ENCODE data around the gene SLC16A3.

Gene SLC16A3

DNA sequence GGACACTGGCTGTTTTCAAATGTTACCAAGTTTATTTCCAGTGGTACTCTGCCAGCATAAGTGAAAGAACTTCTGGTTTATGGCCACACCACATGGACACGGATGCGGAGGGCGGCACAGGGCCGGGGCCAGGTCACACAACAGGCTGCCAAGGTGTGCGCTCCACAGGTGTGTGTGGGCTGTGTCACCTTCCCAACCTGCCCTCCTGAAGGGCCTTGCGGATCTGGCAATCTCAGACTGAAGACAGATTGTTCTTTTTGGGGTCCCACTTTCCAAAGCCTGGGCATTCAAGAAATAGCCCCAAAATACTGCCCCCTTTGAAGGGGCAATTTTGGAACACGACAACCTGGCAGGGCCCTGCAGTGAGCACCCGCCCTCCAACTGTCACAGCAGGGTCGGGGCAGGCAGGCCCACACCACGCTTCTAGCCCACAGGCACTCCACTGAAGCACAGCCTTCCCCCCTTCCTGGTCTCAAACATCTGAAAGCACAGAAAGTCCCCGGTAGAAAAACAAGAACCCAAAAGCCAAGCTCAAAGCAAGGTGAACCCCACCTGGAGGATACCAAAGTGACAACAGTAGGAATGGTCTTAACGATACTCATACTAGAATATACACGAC, 41.1 kb downstream of the SLC16A3 start:
- no peak for DNase-seq

DNA sequence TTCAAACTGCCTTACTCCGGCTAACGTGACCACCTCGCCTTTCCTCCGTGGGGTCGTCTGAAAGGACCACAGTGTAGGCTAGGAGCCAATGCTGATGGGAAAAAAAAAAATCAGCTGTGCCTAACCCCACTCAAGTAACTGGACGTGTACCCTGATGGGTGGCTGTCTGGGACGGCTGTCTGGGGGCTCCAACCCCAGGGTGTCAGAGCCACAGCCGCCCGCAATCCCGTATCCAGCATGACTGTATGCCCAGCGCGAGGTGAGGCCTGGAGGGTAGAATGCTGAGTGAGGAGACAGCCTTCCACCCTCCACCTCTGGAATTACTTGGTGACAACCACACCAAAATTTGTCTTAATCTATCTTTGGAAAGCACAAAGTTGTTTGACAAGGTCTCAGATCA, 41.8 kb downstream of the SLC16A3 start:
- no peak for DNase-seq

DNA sequence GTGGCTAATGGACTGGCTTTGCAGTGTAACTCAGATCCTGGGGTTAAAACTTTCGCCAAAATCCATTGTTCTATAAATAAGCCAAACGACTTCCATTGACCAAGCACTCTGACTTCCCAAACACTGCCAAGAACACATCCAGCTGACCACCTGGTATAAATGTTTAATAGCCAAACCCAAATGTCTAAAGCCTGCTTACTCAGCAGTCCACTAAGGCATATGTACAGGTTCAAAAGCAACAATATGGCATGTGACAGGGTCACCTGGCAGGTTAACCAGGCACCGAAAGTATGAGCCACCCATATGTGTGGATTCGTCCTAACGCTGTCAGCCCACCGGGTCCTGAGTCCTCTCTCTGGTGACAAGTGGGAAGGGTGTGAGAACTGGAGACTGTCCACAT, 42.6 kb downstream of the SLC16A3 start:
- no peak for DNase-seq

DNA sequence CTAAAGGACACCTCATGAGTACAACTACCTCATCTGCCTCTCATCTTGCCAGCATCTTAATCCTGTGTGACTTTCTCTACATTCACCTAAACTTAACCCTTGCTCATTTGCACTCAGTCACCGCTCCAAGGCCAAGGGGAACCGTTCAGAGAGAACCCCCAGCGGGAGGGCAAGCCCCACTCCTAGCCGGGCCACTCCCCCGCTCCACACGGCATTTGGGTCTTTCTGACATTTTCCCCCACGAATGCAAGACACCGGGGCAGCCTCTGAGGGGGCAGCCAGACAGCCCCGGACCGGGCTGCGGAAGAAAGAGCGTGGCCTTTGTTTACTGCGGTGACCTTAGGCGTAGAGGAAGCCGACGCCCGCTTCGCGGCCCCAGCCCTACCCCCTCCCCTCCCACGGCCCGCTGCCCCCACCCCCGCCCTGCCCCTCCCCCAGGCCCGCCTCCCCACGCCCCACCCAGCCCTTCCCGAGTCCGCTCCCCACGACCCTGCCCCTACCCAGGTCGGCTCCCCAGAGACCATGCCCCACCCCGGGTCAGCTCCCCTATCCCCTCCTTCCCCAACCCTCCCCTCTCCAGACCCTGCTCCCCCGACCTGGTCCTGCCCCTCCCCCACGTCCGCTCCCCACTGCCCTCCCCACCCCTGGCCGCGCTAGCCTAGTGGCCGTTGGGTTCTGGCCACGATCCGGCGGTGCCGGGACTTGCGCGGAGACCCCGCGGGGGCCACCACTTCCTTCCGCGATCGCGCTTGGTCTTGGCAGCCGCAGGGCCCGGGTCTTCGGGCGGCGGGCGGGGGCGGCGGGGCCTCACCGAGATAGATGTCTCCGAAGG, 43.9 kb downstream of the SLC16A3 start:
- DNase-seq: no peak

DNA sequence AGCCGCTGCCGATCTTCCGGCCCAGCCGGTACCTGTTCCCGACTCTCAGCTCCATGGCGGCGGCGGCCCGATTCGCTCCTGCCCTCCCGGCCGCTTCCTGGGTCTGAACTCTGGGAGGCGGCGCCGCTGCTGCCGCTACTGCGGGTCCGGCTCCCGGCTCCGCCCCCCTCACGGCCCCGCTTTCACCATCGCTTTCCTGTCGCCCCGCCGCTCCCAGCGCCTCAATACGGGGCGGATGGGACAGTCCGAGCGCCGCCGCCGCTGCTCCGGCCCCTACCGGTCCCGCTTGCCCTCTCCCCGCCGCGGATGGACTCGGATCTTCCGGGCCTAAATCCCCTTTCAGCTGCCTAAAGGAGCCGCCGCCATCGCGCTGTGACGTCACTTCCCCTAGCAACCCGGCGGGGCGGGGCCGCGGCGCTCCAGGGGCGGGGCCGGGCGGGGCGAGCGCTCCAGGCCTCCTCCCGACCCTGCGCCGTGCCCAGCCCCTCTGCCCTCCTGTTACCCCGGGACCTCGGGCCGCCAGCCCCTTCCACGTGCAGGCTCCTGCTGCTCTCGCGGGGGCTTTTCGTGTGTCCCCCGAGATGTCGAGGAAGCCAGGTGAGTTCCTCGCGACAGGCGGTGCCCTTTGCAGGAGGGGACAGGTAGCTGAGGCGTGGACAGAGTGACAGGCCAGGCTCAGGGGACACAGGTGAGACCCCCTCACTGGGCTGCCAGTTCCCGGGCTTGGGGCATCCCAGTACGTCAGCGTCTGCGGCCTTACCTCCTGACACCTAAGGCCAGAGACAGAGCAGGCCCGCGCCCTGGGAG, 44.7 kb downstream of the SLC16A3 start, which contains the start of gene CSNK1D:
CSNK1D (minus strand) TSS at position 374 of the 807 bp plus-strand sequence; CDS start at position 55, 319 bp downstream.
- DNase-seq: peak; percentile 85

DNA sequence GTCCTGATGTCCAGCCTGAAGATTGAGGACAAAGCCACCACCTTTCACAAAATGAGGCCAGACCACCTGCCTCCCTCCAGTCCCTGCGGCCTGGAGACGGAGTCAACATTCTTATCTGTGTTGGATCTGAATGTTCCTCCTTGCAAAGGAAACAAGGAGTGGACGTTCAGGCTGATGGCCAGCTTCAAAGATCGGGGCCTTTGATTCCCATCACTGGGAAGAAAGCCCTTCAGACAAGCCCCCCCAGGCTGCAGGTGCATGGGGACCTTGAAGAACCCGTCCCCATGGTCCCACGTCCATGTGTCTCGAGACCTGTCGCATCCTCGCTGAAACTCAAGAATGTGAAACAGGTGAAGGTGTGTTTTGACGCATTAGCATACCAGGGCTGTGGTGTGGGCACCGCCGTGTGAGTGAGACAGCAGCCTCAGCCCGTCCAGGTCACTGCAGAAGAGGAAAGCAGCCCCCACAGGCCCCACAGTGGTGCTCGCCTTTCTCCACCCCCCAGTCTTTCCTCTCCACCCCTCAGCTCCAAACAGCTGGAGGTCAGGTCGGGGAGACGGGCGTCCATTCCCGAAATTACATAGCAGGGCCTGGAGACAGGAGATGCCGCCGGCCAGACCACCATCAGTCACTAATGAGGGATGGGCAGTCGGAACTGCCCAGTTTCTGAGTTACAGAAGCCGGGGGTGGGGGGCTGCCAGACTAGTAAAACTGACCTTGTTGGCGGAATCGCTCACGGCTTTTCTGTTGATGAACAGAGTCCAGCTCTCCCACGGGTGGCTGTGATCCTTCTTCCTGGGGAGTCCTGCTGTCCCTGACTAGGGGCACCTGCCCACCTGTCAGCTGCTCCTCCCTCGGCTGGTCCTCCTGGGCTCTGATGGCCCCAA, 45.5 kb downstream of the SLC16A3 start:
- no peak for DNase-seq

DNA sequence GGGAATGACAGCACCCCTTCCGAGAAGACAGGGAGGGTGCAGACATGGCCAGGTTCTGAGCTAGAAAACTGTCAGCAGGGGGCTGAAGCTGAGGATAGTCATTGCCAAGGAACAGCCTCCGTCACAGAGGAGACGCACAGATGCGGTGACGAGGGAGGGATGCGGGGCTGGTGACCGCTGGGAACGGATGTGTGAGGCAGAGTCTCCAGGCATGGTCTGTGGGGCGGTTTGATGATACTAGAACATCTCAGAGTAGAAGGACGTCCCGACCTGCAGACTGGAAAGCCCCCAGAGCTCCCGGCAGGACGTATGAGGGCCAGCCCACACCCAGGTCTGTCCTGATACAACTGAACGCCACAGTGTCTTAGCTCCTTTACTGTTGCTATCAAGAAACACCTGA, 46.5 kb downstream of the SLC16A3 start:
- DNase-seq: no peak

DNA sequence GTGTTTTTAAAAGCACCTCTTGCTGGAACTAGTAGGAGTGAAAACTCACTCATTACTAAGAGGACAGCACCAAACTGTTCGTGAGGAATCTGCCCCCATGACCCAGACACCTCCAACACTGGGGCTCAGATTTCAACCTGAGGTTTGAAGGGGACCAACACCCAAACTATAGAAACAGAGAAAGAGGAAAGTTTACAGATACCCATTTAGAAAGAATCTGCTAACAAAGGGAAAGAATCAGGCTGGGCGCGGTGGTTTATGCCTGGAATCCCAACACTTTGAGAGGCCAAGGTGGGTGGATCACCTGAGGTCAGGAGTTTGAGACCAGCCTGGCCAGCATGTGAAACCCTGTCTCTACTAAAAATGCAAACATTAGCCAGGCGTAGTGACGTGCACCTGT, 48.1 kb downstream of the SLC16A3 start:
- no peak for DNase-seq

DNA sequence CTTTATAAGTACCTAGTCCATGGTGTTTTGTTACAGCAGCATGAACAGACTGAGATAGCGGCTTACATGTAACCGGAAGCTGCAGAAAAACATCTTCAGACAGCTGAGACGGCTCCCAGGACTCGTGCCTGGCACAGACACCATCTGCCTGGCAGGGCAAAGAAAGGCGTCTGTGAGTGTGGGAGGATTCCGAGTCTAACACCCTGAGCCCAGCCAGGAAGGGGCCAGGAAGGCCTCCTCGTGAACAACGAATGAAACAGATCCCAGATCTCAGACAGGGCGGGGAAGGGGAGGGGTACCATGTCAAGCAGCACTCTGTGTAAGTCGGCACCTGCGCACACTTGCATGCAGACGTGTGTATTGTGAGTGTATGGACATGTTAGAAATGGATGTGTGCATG, 49.0 kb downstream of the SLC16A3 start:
- DNase-seq: no peak

DNA sequence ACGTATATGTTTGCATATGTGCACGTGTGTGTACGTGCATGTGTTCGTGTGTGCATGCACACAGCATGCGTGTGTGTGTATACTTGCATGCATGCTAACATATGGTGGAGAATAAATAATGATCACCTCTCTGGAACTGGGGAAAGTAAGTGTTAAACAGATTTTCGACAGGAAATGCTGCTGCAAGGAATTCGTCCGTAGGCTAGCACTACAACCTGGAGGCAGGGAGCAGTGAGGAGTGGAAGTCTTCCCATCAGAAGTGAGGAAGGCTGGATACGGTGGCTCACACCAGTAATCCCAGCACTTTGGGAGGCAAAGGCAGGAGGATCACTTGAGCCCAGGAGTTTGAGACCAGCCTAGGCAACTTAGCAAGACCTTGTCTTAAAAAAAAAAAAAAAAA, 49.5 kb downstream of the SLC16A3 start:
- DNase-seq: no peak

DNA sequence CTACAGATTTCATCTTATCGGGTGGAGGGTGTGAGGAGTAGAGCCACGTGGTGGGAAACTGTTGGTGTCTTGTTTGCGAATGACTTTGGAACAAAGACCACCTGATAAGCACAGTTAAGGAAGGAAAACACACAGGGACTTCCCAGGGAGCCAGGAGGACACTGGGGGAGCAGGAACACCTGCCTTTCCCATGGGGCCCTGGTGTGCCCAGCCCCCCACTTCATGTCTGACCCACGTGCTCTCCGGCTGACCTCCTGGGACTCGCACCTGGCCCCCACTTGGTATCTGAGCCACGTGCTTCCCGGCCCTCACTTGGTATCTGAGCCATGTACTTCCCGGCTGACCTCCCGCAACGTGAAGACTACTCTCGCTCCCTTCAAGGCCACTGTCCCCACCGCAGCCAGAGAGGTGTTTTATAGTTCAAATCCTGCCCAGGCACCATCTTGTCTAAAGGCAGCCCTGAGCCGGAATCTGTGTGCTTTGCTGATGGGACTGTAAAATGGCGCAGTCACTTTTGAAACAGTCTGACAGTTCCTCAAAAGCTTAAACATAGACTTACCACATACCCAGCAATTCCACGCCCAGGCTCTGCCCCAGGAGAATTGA, 50.0 kb downstream of the SLC16A3 start:
- DNase-seq: no peak

DNA sequence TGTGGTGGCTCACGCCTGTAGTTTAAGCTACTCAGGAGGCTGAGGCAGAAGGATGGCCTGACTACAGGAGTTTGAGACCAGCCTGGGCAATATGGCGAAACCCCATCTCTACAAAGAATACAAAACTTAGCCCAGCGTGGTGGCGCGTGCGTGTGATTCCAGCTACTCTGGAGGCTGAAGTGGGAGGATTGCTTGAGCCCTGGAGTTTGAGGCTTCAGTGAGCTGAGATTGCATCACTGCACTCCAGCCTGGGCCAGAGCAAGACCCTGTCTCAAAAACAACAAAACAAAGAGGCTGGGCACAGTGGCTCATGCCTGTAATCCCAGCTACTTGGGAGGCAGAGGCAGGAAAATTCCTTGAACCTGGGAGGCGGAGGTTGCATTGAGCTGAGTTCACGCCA, 51.7 kb downstream of the SLC16A3 start:
- no peak for DNase-seq

DNA sequence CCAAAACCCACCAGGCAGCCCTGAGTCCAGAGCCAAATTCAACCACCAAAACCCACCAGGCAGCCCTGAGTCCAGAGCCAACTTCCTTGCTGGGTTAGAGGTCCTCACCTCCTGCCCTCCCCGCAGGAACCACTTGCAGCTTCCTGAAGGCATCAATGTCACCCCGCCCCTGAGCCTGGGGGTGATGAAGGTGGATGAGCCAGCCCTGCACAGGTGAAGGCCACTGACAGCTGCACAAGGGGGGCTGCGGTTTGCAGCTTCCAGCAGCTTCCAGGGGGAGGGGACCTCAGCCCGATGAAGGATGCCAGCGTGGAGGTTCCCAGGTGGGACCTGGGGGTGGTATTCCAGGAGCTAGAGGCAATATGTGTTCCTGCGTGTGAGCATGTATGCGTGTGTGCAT, 52.2 kb downstream of the SLC16A3 start:
- DNase-seq: no peak

DNA sequence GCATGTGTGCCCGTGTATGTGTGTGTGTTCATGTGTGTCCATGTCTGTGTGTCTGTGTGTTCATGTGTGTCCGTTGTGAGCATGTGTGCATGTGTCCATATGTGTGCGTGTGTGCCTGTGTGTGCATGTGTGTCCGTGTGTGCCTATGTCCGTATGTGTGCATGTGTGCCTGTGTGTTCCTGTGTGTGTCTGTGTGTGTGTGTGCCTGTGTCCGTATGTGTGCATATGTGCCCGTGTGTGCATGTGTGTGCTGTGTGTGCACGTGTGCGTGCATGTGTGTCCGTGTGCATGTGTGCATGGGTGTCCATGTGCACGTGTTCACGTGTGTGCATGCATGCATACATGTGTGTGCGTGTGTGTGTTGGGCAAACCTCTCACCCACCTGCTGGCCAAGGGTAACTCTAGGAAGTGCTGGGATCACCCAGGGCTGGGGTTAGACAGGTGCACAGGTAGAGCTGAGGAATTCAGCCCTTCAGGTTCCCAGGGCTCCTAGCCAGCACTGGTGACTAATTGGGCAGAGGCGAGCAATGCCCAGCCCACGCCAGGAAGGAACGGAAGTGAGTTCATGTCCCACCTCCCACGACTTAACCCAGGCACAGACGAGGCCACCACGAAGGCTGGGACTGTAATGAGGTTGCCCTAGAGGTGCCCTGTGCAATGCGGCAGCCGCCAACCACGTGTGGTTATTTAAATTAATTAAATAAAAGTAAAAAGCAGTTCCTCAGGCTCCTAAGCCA, 52.8 kb downstream of the SLC16A3 start:
- no peak for DNase-seq

DNA sequence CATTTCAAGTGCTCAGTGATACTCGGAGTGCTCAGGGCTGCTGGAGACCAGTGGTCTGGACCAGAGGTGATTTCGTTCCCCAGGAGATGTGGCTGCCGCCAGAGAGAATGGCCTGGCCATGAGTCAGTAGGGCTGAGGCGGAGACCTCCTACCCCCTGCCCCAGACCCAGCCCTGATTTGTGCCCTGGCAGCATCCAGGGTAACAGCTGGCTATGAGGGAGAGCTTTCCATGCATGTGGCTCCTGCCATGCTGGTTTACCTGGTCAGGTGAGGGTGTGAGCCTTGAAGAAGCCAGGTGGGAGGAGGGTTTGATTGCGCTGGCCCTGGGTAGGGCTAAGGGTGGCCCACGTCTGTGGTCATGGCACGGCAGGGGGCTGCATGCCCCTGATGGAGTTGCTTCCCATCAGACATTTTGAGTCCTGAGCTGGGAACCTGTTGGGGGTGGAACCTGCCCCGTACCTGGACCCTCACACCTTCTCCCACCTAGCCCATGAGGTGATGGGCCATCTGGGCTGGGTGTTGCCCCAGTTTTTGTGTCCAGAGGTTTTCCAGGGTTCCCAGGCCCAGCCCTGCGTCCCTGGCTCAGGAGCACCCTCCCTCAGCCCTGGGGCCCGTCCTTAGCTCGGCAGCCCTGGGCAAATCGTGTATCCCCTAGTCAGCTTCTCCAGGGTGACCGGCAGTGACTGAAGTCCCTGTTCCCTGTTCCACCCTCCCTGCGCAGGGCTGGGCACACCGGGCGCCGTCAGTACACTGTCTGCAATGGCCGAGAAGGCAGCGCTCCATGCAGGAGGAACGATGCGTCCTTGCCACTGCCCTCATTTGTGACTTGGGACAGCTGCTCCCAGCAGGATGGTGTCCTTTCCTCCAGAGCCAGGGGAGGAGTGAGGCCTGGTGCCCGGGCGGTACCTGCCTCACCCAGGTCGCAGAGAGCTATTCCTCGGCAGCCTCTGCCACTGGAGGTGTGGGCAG, 53.7 kb downstream of the SLC16A3 start:
- DNase-seq: no peak

DNA sequence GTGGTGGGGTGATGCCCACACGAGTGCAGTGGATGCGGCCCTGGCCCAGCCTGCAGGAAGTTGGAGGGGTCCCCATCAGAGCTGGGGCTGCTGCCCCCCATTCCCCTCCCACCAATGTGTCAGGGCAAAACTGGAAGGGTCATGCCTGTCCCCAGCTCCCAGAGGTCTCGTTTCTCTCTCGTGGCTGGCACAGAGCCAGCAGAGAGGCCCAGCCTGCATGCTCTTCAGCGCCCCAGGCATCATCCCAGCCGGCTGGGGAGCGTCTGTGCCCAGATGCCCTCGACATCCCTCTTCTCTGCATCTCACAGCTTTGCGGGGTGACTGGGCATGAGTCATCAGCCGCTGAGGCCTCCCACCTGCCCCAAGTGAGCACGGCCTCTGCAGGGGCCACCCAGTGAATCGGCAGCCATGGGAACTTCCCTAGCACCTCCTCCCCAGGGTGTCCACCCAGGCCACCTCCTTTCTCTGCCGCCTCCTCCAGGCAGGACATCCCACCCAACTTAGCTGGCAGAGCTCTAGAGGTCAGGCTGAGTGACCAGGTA, 54.4 kb downstream of the SLC16A3 start:
- no peak for DNase-seq

DNA sequence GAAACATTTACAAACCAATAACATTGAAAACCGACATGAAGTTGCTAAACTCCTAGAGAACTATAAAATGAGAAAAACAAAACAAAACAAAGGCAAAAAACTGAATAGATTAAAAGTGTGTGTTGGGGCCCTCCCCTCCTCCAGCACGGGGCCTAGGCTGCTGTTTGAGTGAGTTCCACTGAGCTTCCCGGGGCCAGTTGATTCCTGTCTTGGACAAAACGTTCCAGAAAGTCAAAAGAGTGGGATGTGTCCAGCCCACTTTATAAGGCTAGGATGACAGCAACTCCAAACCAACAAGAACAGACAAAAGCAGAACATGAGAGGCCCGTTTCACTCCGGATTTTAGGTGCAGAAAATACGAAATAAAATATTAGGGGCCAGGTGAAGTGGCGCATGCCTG, 56.3 kb downstream of the SLC16A3 start:
- DNase-seq: no peak

DNA sequence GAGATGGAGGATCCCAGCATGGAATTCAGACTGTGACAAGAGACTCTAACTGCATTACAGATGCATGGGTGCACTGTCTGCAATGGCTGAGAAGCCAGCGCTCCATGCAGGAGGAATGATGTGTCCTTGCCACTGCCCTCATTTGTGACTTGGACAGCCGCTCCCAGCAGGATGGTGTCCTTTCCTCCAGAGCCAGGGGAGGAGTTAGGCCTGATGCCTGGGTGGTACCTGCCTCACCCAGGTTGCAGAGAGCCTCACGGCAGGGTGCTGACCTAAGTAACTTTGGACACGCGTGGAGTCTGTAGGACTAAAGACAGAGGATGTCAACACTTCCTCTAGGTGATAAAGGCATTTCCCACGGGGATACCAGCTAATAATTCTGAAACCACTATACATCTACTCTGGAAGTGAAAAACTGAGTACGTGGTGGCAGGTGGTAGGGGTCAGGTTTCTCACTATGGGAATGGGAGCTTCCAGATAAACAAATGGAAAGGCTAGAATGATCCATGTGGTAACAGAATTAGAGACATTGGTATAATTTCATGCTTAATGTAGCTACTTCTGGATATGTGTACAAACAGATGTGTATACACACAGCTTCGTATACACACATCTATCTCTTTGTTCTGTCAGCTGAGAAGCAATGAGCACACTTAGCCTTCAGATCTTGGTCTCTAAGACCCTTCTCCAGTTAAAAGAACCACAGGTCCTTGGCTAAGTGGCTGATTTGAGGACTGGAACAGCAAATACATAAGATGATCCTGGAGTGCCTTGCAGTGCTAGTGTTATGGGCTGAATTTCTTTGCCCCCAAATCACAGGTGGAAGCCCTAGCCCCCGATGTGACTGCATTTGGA, 58.4 kb downstream of the SLC16A3 start:
- DNase-seq: no peak
